Subcutaneous abdominal adipose tissue (tissue), 5 donors: ENCODE data around the gene BOLL.

Experiments used
- H3K27ac ChIP-seq: one replicate; pipeline ENCODE4 v1.7.0; 2013; ENCODE audit warnings: low read depth, mild to moderate bottlenecking, inconsistent platforms, low read length, moderate library complexity
- H3K27me3 ChIP-seq, 5 donors: one replicate each; pipeline ENCODE4 v1.7.0; 2013; ENCODE audit warnings: low read length in 5 of 5, inconsistent platforms in 1 of 5; ENCODE audit not compliant: control insufficient read depth in 5 of 5, insufficient read depth in 4 of 5
- H3K36me3 ChIP-seq, 5 donors: one replicate each; pipeline ENCODE4 v1.7.0; 2013; ENCODE audit warnings: low read length in 5 of 5; ENCODE audit not compliant: control insufficient read depth in 5 of 5, insufficient read depth in 5 of 5
- H3K4me1 ChIP-seq, 5 donors: one replicate each; pipeline ENCODE4 v1.7.0; 2013; ENCODE audit warnings: low read length in 5 of 5, mild to moderate bottlenecking in 3 of 5, moderate library complexity in 1 of 5; ENCODE audit not compliant: control insufficient read depth in 5 of 5, insufficient read depth in 5 of 5
- H3K4me3 ChIP-seq, 5 donors: one replicate each; pipeline ENCODE4 v1.7.0; 2013; ENCODE audit warnings: low read length in 5 of 5, low read depth in 1 of 5
- H3K9ac ChIP-seq, 5 donors: one replicate each; pipeline ENCODE4 v1.7.0; 2013; ENCODE audit warnings: low read length in 5 of 5, mild to moderate bottlenecking in 4 of 5, moderate library complexity in 3 of 5
- H3K9me3 ChIP-seq, 5 donors: one replicate each; pipeline ENCODE4 v1.7.0; 2013; ENCODE audit warnings: low read length in 5 of 5; ENCODE audit not compliant: control insufficient read depth in 5 of 5
- donor health status: healthy.
- donor health status: healthy.
- donor health status: healthy.
- donor health status: healthy.
- donor health status: healthy.

The BOLL gene

GRCh38 chr2:197798187-197798586, 13.1 kb upstream of the BOLL start:
- Histone ChIP-seq H3K27me3 (no peaks in the 10 kb centered on the region), H3K36me3 (no peaks in the 10 kb centered on the region), H3K4me1 (peaks cover 0 to 9% (median 4%) of the 10 kb centered on the region in 5 donors), H3K9ac (no peak overlapping the region), H3K4me3 (no peak overlapping the region), H3K27ac (no peak overlapping the region), H3K9me3 (no peaks in the 10 kb centered on the region)

GRCh38 chr2:197795277-197795676, 10.2 kb upstream of the BOLL start:
- no peaks in the 10 kb centered on the region for H3K9me3 ChIP-seq
- H3K4me1 ChIP-seq = peaks cover 0 to 6% (median 3%) of the 10 kb centered on the region in 5 donors
- H3K27ac ChIP-seq = no peak overlapping the region
- no peaks in the 10 kb centered on the region for H3K27me3 ChIP-seq
- H3K4me3 ChIP-seq = no peak overlapping the region
- H3K36me3 ChIP-seq = no peaks in the 10 kb centered on the region
- no peak overlapping the region for H3K9ac ChIP-seq

GRCh38 chr2:197793456-197793855, 8.3 kb upstream of the BOLL start:
- Histone ChIP-seq H3K27ac (no peak overlapping the region), H3K4me1 (no peaks in the 10 kb centered on the region), H3K4me3 (no peak overlapping the region), H3K9ac (no peak overlapping the region), H3K27me3 (no peaks in the 10 kb centered on the region), H3K9me3 (no peaks in the 10 kb centered on the region), H3K36me3 (no peaks in the 10 kb centered on the region)

- Histone ChIP-seq H3K9me3 (no peaks in the 10 kb centered on the region), H3K9ac (peak overlapping the region in 2 of 5 donors; percentile 30 to 69)
Observed at GRCh38 chr2:197786010-197786877, 1.1 kb upstream of the BOLL start.

GRCh38 chr2:197782126-197782525, 3.0 kb downstream of the BOLL start:
- Histone ChIP-seq H3K9me3 (no peaks in the 10 kb centered on the region), H3K4me3 (no peak overlapping the region), H3K36me3 (no peaks in the 10 kb centered on the region), H3K27me3 (peaks cover 5 to 12% (median 10%) of the 10 kb centered on the region in 5 donors), H3K27ac (no peak overlapping the region), H3K9ac (no peak overlapping the region), H3K4me1 (peaks cover 0 to 12% (median 12%) of the 10 kb centered on the region in 5 donors)

More at GRCh38 chr2:197786010-197786877, 1.1 kb upstream of the BOLL start:
- H3K36me3 ChIP-seq = no peaks in the 10 kb centered on the region
- H3K27ac ChIP-seq = no peak overlapping the region
- H3K27me3 ChIP-seq = peaks cover 5 to 17% (median 11%) of the 10 kb centered on the region in 5 donors
- peak overlapping the region; percentile 57 to 78 (median 64) for H3K4me3 ChIP-seq
- peaks cover 0 to 12% (median 12%) of the 10 kb centered on the region in 5 donors for H3K4me1 ChIP-seq

GRCh38 chr2:197779261-197779660, 5.9 kb downstream of the BOLL start:
- Histone ChIP-seq H3K9ac (no peak overlapping the region), H3K4me3 (no peak overlapping the region), H3K27ac (no peak overlapping the region)

GRCh38 chr2:197777823-197778407, 7.2 kb downstream of the BOLL start:
- Histone ChIP-seq H3K9ac (no peak overlapping the region), H3K4me3 (no peak overlapping the region), H3K4me1 (no peaks in the 10 kb centered on the region), H3K27ac (no peak overlapping the region), H3K36me3 (no peaks in the 10 kb centered on the region), H3K27me3 (no peaks in the 10 kb centered on the region), H3K9me3 (no peaks in the 10 kb centered on the region)

More at GRCh38 chr2:197779261-197779660, 5.9 kb downstream of the BOLL start:
- no peaks in the 10 kb centered on the region for H3K9me3 ChIP-seq
- no peaks in the 10 kb centered on the region for H3K36me3 ChIP-seq
- H3K27me3 ChIP-seq = no peaks in the 10 kb centered on the region
- no peaks in the 10 kb centered on the region for H3K4me1 ChIP-seq

- no peaks in the 10 kb centered on the region for H3K27me3 ChIP-seq
- no peaks in the 10 kb centered on the region for H3K4me1 ChIP-seq
- H3K9ac ChIP-seq = no peak overlapping the region
- H3K27ac ChIP-seq = no peak overlapping the region
- peaks cover 0 to 15% (median 13%) of the 10 kb centered on the region in 5 donors for H3K9me3 ChIP-seq
- no peaks in the 10 kb centered on the region for H3K36me3 ChIP-seq
- H3K4me3 ChIP-seq = no peak overlapping the region
Observed at GRCh38 chr2:197760293-197760657, 24.8 kb downstream of the BOLL start.

- H3K9ac ChIP-seq = no peak overlapping the region
- H3K27ac ChIP-seq = no peak overlapping the region
- peaks cover 0 to 15% (median 13%) of the 10 kb centered on the region in 5 donors for H3K9me3 ChIP-seq
- no peaks in the 10 kb centered on the region for H3K36me3 ChIP-seq
- no peaks in the 10 kb centered on the region for H3K4me1 ChIP-seq
- no peaks in the 10 kb centered on the region for H3K27me3 ChIP-seq
- H3K4me3 ChIP-seq = no peak overlapping the region
Observed at GRCh38 chr2:197759625-197760292, 25.4 kb downstream of the BOLL start.

- Histone ChIP-seq H3K9ac (no peak overlapping the region), H3K4me3 (no peak overlapping the region), H3K4me1 (no peaks in the 10 kb centered on the region), H3K27me3 (no peaks in the 10 kb centered on the region), H3K27ac (no peak overlapping the region), H3K36me3 (no peaks in the 10 kb centered on the region), H3K9me3 (peaks cover 0 to 15% (median 13%) of the 10 kb centered on the region in 5 donors)
Observed at GRCh38 chr2:197759013-197759412, 26.1 kb downstream of the BOLL start.
